RPMI8226 (cell line): Measurements from ENCODE around the gene FRAS1.

Source experiments
- DNase-seq: peaks from one replicate; pipeline ENCODE4 v3.0.0-alpha.2; 2015

The FRAS1 gene

DNA sequence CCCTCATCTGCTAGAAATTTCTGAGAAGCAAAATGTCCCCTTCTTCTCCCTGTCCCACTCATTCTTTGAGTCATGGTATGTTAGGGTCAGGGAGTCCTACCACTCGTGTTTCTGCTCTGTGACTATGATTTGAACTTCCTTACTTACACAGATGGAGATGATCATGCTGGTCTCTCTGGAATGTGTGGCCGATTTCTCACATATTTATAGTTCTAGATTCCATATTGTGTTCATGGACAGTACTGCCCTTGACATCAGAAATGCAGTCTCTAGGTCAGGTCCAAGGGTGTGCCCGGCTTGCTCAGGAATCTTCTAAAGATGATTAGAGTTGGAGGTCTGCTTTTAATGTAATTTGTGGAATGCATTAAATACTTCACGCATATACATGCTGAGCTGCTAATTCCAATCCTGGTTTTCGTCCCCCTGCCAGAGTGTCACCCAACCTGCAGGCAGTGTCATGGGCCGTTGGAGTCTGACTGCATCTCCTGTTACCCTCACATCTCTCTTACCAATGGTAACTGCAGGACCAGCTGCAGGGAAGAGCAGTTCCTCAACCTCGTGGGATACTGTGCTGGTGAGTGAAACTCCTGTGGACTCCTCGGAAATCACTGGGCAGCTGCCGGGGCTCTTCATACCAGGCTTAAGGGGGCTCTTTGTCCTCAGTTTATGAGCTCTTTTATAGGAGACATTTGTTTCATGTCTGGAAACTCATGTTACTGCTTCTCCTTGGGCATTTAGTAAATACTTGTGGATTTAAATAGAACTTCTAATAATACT lies 280.3 kb downstream of the FRAS1 start:
- DNase-seq: no peak

DNA sequence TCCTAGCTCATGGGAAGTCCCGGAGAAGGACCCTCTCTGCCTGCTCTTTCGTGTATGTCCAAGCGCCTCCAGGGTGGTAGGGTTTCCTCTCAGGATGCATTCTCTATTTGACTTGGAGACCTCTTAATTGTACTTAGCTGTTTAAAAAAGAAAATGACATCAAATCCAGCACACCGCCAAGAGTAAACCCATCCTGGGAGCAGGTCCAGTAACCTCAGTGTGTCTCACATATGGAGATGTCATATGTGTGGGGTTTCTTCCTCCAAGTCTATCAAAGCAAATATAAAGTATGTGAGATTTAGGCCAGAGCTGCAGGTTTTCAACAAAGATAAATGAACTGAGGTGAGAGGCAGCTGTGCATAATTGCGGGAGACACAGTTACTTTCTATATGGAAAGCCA lies 285.0 kb downstream of the FRAS1 start:
- DNase-seq: no peak

DNA sequence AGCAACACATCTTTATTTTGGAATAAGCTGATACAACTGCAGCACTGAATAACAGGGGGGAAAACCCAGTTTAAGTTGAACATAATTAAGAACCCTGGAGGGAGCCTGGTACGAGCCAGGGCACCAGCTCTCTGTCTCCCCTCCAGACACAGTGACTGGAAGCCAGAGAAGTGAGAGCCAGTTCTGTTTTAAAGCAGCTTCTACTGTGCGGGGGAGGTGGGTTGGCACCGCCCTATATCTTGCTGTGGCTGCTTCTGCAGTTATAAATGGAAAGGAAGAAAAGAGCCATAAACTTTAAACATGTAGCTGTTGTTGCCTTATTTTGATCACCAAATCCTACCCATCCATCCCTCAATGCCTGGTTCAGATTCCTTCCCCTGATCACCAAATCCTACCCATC lies 286.6 kb downstream of the FRAS1 start:
- DNase-seq: no peak

DNA sequence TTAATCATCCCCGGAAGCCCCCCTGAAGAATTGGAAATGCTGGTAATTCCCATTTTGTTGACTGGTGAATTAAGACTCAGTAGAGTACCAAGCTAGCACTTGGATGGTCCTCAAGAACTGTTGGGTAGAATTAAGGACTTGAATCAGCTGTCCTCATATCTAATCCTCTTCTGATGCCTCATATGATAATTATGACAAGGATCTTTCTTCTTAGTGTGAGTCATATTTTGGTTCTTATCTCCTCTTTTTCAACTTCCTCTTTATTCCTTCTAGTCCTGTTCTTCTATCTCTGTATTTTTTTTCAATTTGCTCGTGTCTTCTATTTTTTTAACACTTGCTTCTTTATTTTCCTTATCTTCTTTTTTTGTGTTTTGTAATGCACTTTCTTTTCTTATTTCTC lies 288.1 kb downstream of the FRAS1 start:
- no peak for DNase-seq

DNA sequence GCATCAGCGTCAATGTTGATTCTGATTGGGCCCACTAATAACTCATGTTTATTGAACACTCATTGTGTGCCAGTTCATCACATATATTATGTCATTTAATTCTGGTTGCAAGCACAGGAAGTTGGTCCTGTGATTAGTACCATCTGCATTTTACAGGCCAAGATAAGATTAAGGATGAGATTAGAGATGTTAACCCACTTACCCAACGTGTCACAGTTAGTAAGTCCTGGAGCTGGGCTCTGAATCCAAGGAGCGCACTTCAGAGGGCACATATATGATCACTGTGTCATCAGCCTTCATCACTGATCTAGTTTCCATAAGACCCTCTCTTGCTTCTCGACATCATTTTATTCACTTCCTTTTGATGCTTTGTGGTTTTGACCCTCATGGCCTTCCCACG lies 289.1 kb downstream of the FRAS1 start:
- DNase-seq: no peak

DNA sequence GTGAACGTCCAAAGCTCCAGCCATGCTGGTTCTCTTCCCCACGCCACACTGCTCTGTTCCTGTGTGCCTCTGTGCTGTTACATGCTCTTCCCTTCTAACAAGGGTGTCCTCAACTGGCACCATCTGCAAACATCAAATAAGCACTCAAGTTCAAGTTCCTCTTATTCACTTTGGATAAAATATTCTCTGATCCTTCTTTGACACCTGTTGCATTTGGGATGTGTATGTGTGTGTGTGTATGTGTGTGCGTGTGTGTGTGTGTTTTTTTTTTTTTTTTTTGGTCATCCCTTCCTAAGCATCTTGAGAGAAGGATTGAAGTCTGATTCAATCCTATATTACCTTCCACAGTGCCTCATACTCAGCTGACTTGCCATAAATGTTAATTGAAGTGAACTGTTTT lies 290.4 kb downstream of the FRAS1 start:
- no peak for DNase-seq

DNA sequence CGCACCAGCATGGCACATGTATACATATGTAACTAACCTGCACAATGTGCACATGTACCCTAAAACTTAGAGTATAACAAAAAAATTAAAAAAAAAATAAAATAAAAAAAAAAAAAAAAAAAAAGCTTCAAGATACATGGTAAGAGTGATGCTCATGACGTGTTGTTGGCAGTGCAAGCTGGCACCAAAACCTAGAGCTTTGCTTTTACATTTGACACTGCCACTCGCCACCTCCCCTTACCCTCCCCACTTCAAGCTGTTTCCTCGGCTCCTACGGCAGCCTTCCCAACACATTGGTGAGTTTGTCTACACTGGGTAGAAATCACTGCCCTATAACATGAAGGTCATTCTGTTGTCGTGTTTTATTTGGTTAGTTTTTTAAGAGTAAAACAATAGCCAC lies 296.8 kb downstream of the FRAS1 start:
- no peak for DNase-seq

DNA sequence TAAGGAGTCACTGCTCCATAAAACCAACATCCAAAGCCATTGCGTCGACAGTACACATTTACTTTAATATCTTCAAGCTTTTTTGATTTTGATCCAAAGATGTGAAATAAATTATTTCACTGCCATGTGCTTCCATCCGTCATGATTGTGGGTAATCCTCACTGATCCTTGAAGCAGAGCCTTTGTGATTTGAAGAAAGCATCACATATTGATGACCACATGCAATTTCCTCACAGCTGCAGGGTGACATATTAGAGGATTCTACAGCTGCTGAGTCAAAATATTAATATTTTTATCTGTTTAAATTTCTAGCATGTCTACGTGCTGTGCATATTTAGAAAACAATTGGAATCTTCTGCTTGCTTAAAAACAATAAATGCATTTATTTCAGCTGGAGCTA lies 297.7 kb downstream of the FRAS1 start:
- no peak for DNase-seq

DNA sequence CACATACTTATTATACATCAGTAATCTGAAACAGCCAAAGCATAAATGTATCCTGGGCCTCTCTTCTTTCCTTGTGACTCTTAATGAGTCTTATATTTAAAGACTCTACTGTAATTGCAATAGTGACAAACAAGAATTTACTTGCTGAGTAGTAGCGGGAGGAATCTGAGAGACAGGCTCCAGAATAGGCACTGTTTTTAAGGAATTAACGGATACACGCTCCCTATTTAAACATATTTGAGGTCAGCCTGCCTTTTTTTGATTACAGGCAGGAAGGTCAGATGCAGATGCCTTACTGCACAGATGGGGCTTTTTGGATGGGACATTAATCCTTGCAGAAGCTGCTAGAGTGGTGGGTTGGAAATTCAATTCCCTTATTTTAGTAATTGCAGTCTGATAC lies 298.2 kb downstream of the FRAS1 start:
- no peak for DNase-seq

DNA sequence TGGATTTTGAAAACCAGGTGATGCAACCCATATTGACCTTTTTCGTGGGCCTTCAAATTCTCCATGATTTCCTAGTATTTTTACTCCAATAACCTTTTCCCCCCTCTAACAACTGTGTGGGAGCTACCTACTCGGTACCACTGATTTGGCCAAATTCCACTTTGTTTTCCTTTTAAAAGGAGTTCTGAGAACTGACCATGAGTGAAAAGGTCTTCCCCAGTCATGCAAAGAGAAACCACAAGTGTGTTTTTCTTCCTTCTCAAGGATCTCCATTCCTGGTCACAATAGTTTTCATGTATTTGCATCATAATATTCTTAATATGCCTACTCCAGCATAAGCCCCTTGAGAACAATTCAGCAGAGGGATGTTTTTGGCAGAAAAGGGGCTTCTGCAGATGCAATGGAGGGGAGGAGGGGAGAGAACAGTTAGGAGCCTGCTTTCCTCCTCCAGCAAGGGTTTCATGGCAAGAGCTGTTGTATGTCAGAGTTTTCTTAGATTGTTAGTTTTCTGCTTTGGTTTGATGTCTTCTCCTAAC lies 299.2 kb downstream of the FRAS1 start:
- no peak for DNase-seq

DNA sequence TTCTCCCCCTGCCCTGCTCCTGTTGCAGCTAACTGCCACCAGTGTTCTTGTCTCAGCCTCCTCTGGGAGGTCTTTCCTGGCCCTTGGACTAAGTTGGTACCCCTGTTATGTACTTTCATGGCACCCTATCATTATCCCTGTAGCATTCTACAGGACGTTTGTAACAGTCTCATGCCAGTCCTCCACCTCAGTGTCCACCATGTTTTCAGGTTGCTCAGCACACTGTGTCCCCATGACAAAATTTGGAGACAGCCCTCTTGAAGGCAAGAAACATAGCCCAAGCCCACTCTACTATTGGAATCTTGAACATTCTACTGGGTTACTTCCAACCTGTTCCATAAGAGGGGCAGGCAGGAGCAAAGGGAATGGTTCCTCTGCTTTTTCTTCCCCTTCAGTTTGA lies 300.0 kb downstream of the FRAS1 start:
- DNase-seq: no peak

DNA sequence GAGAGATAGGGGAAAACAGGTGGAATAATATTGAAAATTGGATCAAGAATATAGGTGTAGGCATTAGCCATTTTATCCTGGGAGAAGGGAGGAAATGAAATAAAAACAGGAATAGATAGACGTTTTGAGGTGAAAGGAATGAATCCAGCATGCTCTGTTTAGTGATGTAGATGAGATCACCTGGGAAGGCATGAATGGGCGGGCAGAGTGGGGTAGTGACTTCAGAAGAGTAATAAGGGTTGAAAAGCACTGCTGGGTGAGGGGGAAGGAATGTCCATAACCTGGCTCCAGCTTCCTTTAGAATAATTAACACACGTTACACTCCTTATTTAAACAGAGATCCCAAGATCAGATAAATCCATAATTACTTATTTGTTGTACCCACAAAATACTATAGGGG lies 303.3 kb downstream of the FRAS1 start:
- DNase-seq: no peak

DNA sequence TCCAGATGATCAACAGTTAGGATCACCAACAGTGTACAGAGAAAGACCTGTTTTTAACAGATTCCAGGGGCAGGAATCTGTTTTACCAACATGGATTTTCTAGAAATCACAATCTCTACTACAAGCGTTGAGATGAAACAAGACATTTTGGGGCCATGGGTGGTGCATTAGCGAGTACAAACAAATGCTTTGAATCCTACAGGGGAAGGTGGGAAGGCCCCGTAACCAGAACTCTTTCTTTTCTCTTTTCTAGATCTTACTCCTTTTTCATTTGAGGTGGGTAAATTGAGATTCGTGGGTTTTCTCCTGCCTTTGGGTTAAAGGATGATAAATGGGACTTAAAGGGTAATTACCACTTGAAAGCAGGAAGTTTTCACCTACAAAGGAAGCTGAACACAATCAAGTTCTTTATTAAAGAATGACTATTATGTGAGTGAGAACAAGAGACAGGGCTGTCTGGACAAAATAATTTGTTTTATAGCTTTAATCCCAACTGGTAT lies 304.5 kb downstream of the FRAS1 start:
- no peak for DNase-seq

DNA sequence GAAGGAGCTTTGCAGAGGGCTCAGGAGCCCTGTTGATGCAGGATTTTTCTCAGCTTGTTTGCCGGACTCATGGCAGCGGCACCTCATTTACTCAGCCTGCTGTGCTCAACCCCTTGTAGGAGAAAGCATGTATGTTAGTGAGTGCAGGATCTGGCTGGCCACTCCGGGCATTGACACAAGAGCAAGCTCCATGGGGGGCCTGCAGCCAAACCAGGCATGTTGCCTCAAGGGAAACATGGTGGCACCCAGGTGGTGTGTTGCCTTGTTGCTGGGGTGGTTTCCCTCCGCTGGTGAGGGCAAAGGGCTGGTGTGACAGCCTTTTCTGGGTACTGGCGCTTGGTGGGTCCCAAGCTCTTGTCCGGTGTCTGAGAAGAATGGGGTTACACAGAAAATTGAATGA lies 305.2 kb downstream of the FRAS1 start:
- no peak for DNase-seq

DNA sequence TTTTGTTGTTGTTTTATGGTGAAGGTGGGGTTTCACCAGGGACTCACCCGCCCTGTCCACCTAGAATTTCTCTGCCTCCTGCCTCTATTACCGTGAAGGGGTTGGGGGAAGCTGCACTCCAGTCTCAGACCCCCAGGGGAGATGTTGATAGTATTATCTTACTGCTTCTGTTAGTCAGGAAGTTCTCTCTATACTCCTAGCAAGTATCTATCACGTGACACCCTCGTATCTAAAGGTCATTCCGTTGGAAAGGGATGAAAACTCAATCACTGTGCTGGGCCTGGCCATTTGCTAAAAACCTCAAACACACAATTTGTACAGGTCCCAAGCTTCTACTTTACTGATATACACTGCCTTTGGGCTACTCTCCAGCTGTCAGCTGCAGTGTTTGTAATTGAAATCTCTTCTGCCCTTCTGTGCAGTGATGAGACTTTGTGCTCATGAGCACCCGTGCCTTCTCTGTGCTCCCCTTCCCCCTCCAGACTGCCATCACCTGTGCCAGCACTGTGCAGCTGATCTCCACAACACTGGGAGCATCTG lies 306.0 kb downstream of the FRAS1 start:
- no peak for DNase-seq

DNA sequence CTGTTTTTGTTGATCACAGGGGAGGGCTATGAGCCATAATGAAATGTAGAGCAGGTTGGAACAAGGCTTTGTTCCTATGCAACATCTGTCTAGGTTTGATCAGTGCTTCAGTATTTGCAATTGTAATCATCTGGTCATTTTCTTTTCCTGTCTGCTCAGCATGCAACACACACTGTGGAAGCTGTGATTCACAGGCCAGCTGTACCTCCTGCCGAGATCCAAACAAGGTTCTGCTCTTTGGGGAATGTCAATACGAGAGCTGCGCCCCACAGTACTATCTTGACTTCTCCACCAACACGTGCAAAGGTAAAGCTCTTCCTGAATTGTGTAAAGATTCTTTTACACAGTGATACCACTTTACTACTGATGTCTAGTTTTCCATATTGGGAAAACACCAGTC lies 312.6 kb downstream of the FRAS1 start:
- no peak for DNase-seq

DNA sequence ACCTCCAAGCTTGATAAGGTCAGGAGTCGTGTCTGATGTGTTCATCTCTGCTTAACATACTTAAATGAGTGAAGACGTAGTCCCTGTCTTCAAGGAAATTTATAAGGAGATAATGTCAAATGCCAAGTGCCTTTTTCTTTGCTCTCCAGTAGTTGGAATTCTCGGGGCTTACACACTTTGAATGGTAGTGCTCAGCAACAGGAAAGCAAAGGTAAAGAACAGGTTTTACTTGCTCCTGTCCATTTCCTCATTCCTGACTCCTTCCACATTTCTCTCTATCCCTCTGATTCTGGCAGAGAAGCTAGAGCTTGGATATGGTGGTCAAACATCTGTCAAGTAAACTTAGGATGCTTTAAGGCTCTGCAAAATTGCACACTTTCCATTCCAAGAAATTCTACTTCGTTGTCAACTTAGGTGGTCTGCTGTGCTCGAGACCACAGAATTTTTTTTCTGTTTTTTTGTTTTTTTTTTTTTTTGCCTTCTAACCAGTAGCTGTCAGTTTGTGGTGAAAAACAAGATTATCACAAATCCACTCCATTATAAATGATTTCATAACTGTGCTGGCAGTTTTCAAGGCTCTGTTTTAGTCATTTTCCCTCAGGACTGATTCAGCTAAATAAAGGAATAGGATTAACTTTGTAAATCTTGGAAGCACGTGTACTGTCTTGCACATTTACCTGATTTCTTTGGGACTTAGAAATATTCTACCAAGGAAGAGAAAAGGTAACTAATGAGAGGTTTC lies 313.7 kb downstream of the FRAS1 start:
- no peak for DNase-seq

DNA sequence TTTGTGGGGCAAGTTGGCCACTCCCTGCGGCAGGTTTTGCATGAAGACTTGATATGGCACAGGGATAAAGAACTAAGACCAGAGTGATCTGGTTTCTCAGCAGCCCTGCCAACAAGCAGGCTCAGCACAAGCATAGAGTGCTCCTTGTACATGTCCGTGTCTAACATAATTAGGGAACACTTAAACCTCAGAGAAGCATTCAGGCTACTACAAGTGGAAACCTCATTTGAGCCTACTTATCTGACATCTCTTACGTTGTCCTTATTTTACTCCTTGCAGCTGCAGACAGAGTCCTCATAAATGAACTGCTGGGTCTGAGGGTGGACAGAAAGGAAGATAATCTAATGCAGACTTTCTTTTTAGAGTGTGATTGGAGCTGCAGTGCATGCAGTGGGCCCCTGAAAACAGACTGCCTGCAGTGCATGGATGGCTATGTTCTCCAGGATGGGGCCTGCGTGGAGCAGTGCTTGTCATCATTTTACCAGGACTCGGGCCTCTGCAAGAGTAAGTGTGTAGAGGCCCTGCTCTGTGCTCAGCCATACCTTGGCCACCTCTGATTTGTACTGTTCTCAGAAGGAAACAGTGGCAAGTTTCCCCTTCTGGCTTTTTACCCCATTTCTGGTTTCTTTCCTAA lies 315.3 kb downstream of the FRAS1 start:
- DNase-seq: no peak

DNA sequence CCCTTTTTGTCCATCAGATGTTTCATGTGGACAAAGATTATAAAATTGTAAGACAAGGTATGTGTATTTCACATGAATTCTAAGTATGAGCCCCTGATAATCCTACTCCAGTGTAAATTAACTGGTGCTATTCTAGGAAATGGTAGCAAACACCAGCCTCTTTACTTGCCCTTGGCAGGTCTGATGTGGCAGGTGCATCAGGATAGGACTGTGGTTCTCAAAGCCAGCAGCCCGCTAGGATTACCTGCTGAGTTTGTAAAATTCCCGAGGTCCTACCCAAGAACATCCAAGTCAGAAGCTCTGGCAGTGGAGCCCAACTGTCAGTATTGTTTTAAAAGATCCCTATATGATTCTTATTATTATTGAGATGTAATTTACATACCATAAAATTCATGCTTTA lies 320.4 kb downstream of the FRAS1 start:
- no peak for DNase-seq

DNA sequence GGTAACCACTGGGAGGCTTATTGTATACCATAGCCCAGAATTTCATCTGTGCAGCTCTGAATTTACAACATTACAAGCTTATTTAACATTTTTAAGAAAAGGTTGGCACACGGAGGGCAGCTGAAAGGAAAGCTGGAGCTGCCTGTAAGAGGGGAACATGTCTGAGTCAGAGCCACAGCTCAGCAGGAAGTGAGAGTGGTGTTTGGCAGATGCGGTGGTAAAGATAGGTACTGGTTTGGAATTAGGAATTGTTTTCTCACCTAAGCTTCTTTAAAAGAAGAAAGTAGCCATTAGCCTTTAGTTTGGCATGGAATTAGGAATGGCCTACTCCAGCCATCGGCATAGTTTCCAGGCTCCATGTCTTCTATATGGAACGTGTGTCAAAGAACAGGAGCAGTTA lies 321.9 kb downstream of the FRAS1 start:
- no peak for DNase-seq

DNA sequence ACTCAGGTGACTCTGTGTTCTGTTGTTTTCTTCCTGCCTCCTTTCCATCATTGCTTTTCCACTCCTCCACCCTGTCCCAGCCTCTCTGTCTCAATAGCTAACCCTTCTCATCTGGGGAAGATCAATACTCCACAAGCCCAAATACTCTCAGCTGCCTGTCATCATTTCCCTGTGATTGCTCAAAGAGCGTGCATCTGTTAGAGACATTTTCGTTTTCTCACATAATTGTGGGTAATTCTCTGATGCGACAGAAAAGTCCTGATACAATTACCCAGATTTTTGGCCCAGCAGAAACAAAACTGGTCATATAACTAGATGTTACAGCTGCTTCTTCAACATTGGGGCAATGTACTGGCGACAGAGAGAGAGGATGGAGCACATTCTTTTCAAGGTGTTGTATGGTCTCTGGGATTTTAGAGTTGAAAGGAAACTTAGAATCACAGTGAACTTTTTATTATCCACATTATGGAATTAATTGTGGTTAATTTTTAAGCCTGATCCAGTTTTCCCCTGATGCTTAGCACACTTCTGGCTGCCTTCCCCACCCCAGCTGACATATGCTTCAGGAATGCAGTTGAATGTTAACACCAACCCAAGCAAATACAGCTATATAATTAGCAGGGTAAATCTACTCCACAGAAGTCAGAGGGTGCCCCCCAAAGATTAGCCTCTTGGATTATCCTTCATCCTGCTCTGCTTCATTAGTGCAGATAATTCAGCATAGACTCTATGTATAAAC lies 323.0 kb downstream of the FRAS1 start:
- no peak for DNase-seq

DNA sequence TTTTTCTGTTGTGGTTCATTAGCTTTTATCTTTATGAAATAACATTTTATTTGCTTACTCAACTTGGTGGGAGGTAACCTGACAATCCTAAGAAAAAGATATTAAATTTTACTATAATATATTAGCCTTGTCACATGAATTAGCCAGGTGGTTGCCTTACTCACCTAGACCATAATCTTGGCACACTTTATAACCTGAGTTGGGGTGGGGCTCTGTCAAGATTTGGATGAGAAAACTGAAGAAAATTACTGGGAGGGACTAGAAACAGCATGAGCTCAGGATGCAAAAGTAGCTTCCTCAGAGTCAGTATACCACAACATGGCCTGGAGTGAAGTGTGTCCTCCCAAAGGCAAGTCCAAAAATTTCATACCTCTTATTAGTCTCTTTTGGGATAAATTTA lies 329.6 kb downstream of the FRAS1 start:
- no peak for DNase-seq

DNA sequence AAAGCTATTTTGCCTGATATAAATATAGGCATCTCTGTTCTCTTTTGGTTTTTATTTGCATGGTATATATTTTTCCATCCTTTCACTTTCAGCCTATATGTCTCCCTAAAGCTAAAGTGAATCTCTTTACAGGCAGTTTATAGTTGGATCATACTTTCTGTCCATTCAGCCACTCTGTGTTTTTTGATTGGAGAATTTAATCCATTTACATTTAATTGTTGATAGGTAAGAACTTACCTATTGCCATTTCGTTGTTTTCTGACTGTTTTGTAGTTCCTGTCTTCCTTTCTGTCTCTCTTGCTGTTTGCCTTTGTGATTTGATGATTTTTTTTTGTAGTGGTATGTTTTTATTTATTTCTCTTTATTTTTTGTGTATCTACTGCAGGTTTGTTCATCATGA lies 338.5 kb downstream of the FRAS1 start:
- no peak for DNase-seq
